ENCODE data around the gene PLEKHO2.

- TF ChIP-seq POLR2A (IDR thresholded peaks at IDR 0.05), result no peak
- TF ChIP-seq, protein P1, sequence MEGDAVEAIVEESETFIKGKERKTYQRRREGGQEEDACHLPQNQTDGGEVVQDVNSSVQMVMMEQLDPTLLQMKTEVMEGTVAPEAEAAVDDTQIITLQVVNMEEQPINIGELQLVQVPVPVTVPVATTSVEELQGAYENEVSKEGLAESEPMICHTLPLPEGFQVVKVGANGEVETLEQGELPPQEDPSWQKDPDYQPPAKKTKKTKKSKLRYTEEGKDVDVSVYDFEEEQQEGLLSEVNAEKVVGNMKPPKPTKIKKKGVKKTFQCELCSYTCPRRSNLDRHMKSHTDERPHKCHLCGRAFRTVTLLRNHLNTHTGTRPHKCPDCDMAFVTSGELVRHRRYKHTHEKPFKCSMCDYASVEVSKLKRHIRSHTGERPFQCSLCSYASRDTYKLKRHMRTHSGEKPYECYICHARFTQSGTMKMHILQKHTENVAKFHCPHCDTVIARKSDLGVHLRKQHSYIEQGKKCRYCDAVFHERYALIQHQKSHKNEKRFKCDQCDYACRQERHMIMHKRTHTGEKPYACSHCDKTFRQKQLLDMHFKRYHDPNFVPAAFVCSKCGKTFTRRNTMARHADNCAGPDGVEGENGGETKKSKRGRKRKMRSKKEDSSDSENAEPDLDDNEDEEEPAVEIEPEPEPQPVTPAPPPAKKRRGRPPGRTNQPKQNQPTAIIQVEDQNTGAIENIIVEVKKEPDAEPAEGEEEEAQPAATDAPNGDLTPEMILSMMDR (IDR thresholded peaks at IDR 0.05), result no peak
These were observed 24.3 kb downstream of the PLEKHO2 start for GRCh38 chr15:64865998-64866520.

Measured in esophagus squamous epithelium (tissue), 4 donors.